ENCODE data around the gene GMFB.

GRCh38 chr14:54444681-54445080 is 44.1 kb downstream of the GMFB start:
- no peak for TF ChIP-seq CTCF (IDR thresholded peaks at IDR 0.05)
- no peak for TF ChIP-seq POLR2A (IDR thresholded peaks at IDR 0.05)
